NCI-H1436 treated with DMSO at 0.1 percent for 48 hours (cell line): ENCODE measurements around the gene ITGA5.

ENCODE experiments used
- DNase-seq: peaks from one replicate; lab custom pipeline; 2025; lab: John Stamatoyannopoulos, UW

ITGA5 gene

DNA sequence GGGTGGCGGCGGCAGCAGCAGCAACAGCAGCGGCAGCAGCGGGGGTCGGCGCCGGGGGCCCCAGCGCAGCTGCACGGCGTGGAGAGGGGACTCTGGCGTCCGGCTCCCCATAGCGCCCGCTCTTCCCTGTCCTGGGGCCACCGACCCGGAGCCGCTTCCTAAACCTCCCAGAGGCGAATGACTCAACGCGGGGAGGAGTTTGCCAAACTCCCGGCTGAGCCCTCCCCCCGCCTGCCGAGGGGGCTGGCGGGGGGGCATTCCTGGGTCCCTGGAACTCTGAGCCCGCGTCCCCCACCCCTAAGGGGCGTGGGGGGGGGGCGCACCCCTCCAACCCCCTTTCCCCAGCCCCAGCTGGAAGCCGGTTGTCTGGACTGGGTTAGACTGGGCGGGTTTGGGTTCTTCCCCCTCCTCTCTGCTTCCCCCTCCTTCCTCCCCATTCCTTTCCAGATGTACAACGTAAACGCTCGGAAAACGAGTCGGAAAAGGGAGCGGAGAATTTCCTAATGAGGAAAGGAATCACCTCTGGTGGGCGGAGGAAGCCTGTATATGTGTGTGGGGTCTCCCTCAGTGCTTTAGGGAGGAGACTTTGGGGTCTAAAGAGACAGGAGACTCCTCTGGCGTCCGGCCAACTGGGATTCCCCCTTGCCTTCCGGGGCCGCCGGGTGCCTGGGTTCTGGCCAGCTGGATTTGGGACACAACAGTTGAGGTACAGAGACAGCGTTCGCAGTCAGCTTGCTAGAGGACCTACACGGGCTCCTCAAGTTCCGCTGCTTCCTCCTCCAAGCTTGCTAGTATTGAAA lies at the start of gene ITGA5:
Gene ITGA5 (minus strand): TSS at position 179 of the 800 bp plus-strand sequence. CDS start 68 bp downstream, at position 111.
- no peak for DNase-seq

DNA sequence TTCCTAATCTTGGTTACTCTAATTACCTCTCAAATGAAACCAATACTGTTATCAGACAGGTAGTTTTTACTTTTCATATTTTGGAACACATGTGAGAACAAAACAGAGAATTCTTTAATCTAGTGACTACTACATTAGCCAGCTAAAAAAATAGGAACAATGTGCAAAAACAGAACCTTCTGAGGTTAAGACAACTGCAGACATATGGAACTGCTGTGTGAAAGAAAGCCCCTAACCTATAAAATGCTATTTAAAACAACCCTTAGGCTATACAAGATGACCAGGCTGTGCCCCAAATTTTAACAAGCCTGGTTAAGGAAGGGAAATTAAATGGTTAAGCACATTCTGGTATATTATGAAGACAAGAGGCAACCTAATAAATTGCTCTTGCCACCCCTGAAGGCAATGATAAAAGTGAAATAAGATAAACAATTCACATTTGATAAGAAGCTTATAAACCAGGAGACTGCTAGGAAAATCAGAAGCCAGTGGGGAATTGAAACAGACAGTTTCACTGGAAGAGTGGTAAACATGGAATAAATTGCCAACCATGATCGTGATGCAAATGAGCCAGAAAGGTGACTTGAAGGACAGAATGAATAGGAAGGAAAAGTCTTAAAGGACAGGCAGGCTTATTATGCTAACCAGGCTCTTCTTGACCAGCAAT lies 46.9 kb upstream of the ITGA5 start:
- no peak for DNase-seq

DNA sequence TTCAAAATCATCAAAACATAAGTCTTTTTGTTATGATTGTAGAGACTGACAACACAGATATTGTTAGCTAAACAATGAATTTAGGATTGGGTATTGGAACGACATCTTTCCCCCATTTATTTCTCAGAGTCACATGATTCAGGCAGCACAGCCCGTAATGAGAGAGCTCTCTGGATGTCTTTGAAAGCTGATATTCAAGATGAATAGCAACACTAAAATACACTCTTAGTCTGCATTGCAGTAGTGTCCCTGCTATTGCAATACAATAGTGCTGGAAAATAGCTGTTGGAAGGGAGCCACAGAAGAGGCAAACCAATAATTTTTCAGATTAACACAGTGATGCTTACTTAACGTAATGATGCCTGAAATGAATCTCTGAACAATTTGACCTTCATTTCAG lies 44.4 kb upstream of the ITGA5 start:
- no peak for DNase-seq

DNA sequence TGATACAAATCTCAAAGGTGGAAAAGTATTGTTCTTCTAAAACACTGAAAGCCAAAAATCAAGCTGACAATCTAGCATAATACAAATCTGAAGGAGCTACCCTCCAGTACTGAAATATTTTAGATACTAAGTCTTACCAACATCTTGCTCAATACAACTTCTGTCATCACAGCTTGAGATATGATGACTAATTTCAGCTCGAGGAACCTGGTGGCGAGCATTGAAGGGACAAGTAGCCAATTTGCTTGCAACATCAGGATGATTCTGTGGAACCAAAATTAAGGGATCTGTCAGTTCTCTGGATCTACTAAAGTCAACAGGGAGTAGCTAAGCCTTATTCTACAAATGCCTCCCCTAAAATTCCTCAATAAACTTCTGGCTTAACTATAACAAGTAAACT lies 44.0 kb upstream of the ITGA5 start:
- no peak for DNase-seq

DNA sequence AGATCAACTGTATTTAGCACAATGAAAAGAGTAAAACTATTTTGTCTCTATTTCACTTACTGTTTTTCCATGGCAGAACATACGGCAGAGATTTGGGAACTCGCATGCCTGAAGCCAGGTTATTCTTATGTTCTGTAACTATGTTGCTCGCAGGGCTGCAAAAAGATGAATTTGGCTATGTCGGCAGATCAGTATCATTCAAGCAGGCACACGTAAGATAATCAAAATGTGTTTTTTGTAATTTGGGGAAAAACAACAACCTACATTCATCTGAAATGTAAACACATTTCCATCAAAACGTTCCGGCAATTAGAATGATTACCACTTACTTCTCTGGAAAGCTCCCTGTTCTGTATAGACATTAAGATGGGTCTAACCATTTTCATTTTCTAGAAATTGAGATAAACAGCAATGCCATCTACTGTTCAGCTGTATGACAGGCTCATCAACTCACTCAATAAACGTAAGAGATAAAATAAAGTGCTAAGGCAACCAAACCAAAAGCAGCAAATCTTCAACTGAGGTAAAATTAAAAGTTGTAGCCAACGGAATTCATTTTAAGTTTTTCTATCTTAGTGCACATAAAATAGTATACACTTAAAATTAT lies 41.4 kb upstream of the ITGA5 start:
- no peak for DNase-seq

DNA sequence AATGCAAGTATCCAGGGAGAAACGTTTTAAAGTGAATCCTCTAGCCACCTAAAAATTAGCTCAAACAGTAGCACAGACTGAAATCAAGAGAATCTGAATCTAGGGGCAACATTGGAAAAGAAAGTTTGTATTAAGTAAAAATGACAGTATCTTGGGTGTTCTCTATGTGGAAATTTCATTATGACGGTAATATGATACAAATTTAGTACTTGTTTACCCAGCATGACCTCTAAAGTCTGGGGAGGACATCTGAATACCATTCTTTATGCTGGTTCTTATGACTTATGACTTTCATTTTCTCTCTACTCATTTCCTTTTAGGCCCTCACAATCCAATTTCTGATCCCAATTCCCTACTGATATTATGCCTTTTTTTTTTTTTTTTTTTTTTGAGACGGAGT lies 40.3 kb upstream of the ITGA5 start:
- no peak for DNase-seq

DNA sequence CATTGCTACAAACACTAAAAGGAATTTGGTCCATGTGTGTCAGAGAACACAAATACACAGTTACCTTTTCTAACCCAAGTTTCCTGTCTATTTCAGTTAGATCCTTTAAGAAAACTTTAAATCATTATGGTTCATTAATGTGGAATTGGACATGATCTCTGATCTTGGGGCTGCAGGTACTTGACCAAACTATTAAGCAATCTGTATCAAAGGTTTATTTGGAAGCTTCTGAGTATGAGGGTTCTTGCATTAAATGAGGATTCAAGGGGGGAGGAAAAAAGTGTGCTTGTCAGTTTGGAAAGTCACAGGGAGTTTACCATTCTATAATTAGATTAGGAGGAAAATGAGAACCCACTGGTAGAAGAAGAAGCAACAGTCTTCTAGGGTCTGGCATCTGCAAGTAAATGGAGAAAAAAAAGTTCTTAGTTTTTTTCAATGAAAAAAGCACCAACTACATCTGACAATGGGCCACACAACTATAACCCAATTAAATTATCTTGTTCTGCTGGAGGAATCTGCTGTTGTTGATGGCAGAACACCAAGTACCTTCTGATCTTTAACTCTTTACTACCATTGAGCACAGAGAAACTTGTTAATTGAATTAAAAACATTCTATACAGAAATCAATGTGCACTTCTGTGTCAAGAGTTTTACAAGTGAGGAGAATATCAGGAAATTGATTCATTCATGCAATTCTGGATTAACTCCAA lies 36.8 kb upstream of the ITGA5 start:
- DNase-seq = no peak

DNA sequence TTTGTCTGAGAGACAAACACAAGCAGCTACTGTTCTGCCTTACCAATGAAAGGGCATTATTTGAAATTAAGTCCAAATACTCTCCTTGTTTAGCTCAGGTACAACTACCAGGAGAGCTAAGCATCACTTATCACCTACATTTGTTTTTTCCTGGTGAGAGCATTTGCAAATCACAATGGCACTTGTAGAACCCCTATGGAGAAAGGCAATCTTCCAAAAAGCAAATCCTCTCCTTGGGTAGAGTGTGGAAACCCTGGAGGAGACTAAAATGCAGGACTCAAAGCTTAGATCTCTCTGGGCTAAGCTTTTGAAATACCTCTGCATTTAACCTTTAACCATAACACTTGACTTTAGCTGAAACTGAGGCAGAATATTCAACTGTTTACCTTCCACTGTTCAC lies 33.6 kb upstream of the ITGA5 start:
- DNase-seq = no peak

DNA sequence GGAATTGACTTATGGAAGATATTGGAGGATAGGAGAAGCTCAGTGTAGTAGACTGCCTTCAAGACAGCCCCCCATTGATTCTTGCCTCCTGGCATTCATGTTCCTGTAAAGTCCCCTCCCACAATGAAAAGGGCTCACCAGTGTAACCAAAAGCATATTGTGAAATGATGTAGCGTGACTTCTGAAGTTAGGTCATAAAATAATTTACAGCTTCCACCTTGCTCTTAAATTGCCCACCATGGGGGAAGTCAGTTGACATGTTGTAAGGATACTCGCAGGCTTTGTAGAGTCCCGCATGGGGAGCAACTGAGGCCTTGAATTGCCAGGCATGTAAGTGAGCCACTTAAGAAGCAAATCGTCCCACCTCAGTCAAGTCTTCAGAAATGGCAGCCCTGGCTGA lies 29.3 kb upstream of the ITGA5 start:
- DNase-seq = no peak

DNA sequence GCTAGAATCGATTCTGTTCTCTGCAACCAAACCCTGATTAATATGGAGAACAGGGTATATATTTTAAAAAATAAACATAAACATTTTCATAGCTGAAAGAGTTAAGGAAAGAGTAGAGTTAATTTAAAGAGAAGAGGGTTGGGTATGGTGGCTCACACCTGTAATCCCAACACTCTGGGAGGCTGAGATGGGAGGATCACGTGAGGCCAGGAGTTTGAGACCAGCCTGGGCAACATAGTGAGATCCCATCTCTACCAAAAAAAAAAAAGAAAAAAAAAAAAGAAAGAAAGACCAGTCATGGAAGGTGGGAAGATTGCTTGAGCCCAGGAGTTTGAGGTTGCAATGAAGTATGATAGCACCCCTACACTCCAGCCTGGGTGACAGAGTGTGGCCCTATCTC lies 28.9 kb upstream of the ITGA5 start:
- no peak for DNase-seq

DNA sequence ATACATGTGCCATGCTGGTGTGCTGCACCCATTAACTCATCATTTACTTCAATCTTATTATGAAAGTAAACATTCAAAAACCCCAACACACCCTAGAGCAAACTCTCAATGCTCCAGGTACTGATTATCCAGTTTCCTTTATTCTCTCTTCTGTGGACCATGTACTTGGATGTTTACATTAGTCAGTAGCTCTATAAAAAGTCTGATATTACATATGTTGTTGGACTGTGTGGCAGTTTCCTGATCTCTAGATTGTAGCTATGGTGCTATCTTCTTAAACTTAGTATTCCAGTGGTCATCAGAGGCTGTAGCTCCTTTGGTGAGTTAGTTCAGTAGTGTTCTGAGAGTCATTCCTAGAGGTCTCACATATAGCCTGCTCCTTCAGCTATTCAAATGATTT lies 25.1 kb upstream of the ITGA5 start:
- no peak for DNase-seq

DNA sequence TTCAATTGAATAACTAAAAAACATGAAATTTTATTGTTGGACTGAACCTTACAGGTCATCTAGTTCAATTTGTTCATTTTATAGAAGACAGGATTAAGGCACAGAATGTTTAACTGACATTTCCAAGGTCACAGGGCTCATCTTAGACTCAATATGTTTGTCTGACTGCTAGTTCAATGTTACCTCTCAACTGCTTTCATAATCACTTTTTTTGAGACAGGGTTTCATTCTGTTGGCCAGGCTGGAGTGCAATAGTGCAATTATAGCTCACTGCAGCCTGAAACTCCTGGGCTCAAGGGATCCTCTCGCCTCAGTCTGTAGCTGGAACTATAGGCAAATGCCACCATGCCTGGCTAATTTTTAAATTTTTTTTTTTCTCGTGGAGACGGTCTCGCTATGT lies 24.4 kb upstream of the ITGA5 start:
- DNase-seq = no peak

DNA sequence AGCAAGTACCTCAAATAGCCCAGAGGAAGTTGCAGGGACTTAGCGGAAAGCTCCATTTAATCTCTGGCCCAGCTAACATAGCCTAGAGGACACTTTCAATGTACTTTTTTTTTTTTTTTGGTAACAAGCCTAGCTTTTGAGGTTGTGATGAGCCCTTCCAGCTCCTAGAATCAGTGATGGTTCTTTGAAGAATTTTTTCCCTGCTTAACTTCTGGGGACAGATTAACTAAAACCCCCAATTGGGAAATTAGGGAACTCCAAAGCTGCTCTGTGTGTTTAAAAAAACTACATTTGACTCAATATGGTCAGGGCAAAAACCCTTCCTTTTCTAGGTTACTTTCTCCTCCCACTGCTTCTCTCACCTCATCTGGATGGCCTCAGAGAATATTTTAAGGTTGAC lies 23.9 kb upstream of the ITGA5 start:
- DNase-seq = no peak

DNA sequence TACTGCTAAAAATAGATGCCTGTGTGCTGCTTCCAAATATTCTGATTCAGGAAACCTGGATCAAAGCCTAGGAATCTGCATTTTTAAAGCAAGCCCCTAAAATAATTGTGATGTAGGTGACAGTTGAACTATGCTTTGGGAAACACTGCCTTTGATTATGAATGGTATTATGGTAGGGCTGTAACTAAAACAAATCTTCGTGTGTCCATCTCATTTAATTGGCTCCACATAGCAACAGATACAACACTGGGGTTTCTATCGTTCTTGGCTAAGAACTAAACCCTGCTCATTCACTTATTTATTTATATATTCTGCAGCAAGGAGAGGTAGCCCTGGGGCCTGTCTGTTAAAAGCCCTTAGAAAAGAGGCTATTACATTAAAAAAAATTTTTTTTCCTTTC lies 23.0 kb upstream of the ITGA5 start:
- no peak for DNase-seq

DNA sequence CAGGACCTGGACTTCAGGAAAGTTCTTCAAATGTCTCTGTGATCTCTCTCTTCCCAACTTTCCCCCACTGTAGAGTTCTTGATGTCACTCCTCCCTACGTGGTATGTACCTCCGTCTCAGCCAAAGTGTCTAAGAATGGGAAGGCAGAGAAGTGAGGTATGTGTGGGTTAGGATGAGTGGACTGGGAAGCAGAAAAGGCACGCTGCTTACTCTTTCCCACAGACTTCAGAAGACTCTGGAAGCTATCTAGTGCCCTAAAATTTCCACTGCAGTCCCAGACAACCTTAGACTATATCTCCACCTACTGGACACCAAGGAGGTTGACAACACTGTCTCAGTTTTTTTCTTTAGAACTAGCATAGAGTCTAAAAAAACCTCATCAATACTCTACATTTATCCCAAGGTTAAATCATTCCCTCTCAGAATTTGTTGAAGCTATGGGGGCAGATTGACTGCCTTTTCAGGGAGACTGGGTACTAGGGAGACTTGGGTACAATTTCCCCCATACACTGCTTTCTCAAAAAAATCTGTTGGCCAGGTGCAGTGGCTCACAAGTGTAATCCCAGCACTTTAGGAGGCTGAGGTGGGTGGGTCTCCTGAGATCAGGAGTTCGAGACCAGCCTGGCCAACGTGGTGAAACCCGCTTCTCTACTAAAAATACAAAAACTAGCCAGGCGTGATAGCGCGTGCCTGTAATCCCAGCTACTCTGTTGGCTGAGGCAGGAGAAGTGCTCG lies 20.6 kb upstream of the ITGA5 start:
- DNase-seq = no peak

DNA sequence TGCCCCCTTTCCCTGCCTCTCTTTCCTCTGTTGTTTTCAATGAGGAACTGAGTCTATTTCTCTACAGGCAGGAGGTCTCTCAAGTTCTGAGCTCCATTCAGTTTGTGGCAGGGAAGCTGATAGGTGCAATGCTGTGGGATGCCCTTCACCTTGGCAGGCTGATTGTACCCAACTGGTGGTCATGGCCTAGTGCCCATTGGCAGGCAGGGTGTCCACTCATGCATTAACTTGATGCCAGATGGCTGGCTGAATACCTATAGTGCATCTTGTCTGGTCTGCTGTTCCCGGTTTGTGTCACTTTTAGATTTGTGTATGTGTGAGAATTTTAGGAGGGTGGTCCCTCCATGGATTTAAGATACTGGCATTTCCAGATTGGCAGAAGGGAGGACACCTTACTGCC lies 20.0 kb upstream of the ITGA5 start:
- DNase-seq = no peak

DNA sequence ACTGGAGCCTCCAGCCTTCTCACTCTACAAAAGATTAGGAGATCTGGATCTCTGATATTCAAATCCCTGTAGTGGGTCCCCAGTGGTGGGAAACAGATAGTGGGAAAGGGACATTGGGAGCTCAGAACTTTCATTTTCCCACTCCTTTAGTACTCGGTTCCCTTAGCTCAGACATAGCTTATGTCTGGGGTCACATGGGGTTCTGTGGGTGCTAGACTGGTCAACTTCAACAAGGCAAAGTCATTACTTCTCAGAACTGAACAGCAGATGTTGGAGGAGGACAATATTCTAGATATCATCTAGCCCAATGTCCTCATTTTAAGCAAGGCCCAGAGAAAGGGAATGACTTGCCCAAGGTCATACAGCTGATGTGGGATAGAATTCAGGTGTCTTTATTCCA lies 19.5 kb upstream of the ITGA5 start:
- DNase-seq = no peak

DNA sequence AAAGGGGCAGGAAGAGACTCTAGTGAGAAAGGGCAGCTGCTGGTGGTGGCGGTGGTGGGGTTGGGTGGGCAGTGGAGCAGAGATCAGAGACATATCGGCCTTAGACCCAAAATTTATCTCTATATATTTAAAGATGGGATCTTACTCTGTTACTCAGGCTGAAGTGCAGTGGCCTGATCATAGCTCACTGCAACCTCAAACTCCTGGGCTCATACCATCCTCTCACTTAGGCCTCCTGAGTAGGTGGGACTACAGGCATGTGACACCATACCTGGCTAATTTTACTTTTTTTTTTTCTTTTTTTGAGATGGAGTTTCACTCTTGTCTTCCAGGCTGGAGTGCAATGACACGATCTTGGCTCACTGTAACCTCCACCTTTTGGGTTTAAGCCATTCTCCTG lies 18.6 kb upstream of the ITGA5 start:
- DNase-seq = no peak

DNA sequence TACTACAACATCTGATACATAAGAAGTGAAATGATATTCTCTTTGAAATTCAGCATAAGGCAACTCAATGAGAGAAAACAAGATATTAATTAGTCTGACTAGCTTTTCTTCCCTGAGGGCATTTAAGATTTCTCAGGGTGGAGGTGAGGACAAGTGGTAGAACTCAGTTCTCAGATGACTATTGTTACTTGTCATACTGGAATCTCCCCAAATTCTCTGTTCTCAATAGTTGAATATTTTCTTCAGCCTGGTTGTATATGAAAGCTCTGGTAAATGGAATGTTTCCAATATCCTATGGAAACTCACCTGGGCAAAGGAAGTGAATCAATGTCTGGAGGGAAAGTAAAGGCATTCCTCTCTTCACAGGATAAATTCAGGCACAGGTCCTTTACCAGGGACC lies 18.2 kb upstream of the ITGA5 start:
- DNase-seq = no peak

DNA sequence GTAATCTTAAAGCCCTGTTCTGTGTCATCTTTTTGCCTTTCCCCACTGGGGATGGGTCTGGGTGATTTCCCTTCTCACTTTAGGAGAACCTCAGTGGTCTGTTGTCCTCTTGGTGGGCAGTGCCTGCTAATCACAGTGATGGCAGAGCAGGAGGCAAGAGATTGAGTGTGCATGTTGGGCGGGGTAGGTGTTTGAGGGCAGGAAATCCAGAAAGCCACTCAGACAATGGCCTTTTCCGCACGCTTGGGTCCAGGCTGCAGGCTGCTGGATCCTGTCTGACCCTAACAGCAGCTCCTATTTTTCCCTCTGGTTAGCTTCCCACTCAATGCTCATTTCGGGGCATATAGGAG lies 13.7 kb upstream of the ITGA5 start:
- no peak for DNase-seq

DNA sequence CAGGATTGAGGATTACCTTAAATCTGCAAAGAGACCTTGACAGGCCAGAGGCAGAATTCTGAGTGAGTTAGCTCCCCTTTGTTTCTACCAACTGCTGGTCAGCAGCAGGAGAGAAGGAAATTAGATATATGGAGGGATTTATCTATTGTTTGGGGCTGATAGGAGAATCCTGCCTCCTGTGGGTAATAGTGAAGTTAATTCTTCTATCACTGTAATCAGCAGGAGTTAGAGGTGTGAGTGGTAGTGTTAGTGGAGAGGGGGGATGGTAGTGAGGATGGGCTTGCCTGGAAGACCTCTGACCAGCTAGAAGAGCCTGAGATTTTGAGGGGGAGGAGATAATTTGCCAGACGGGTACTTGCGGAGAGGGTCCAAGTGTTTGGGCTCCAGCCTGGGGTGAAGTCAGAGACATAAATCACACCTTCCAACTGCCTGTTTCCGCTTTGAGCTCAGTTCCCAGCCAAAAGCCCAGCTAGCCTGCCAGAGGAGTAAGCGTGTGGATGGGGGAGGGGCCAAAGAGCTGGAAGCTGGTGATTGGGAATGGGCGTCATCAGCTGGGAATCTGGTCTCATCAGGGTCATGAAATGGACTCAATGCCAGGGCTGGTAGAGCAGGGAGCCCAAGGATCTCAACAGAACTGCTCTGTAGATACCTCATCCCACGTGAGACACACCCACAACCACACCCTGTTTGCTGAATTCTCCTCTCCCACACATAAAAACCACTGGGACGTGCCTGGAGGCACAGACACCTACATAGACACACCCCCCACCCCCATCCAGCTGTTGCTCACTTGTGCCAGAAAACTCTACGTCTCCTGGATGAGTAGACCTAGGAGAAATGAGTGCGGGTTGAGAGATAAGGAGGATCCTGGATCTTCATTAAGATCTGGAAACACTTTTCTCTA lies 13.1 kb upstream of the ITGA5 start:
- DNase-seq = no peak
